Suprapubic skin (tissue), 4 donors: ENCODE data around the gene STX11. TPM values are rescaled to one million over a fixed set of nuclear protein-coding genes. Genes with fewer than 3 reads are reported as not detected.

Experiments used
- DNase-seq, 2 donors: peaks; one replicate each; pipeline ENCODE4 v3.0.0-alpha.2; 2019; ENCODE audit warnings: low spot score in 2 of 2
- H3K27ac ChIP-seq: fragments of 200-600 bp; sonication (generic); one replicate; pipeline ENCODE4 v1.5.1; 2019
- H3K27me3 ChIP-seq: fragments of 200-600 bp; sonication (generic); one replicate; pipeline ENCODE4 v1.5.1; 2019
- H3K36me3 ChIP-seq: fragments of 200-600 bp; sonication (generic); one replicate; pipeline ENCODE4 v1.5.1; 2019
- H3K4me1 ChIP-seq: fragments of 200-600 bp; sonication (generic); one replicate; pipeline ENCODE4 v1.5.1; 2019
- H3K4me3 ChIP-seq: fragments of 200-600 bp; sonication (generic); one replicate; pipeline ENCODE4 v1.5.1; 2019; ENCODE audit warnings: mild to moderate bottlenecking
- H3K9me3 ChIP-seq: fragments of 200-600 bp; sonication (generic); one replicate; pipeline ENCODE4 v1.5.1; 2019
- EP300 ChIP-seq: sonication (generic); formaldehyde crosslinking; IDR thresholded peaks from one replicate; pipeline ENCODE4 v1.6.1; 2017; ENCODE audit warnings: antibody characterized with exemption
- POLR2A ChIP-seq, 2 donors: fragments of 450-650 bp; IDR thresholded peaks; one replicate each; pipeline ENCODE4 v1.6.1; 2017; ENCODE audit warnings: antibody characterized with exemption in 2 of 2, mild to moderate bottlenecking in 2 of 2, moderate library complexity in 2 of 2
- POLR2AphosphoS5 ChIP-seq, 3 donors: sonication (generic); formaldehyde crosslinking; IDR thresholded peaks; one replicate each; pipeline ENCODE4 v1.6.1; 2017; ENCODE audit warnings: antibody characterized with exemption in 3 of 3
- WGBS: methylation state at CpG from one replicate; pipeline ENCODE4 v1.1.5; 2018; 5-methylcytosine and 5-hydroxymethylcytosine counted together
- total RNA-seq, 4 donors: library from RNA; depleted of rRNA; stranded (reverse); fragments of >200 nt; gene quantifications; one replicate each; pipeline ENCODE4 v1.1.0, GENCODE V29; 2016
- TF ChIP-seq, protein P1 (sequence below), 2 donors: fragments of 200-600 bp in 1 of 2; fragments of 450-650 bp in 1 of 2; sonication (generic) in 1 of 2; IDR thresholded peaks; one replicate each; pipeline ENCODE4 v1.5.1; 2016 to 2019; ENCODE audit warnings: antibody characterized with exemption in 2 of 2, mild to moderate bottlenecking in 1 of 2, moderate library complexity in 1 of 2

STX11 gene
- total RNA-seq, 4 donors from 2014 or later: 12.4 to 28.2 (median 17.3) TPM

DNA sequence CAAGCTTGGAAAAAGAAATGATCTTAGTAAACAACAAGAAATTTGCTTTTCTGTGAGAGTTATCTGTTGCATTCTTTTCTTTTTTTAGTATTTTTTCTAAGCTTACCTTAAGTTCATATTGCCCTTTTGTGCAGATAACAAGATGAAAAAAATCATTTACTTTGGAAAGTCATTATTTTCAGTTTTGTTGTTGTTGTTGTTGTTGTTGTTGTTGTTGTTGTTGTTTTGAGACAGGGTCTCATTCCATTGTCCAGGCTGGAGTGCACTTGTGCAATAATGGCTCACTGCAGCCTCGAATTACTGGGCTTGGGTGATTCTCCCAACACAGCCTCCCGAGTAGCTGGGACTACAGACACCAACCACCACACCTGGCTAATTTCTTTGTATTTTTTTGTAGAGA lies 8.8 kb upstream of the STX11 start:
- Histone ChIP-seq H3K27ac (no peak overlapping the region), H3K27me3 (no peaks in the 10 kb centered on the region), H3K36me3 (no peaks in the 10 kb centered on the region), H3K4me1 (no peaks in the 10 kb centered on the region), H3K9me3 (no peaks in the 10 kb centered on the region), H3K4me3 (no peak overlapping the region)
- no peak for DNase-seq
- TF ChIP-seq, protein P1, sequence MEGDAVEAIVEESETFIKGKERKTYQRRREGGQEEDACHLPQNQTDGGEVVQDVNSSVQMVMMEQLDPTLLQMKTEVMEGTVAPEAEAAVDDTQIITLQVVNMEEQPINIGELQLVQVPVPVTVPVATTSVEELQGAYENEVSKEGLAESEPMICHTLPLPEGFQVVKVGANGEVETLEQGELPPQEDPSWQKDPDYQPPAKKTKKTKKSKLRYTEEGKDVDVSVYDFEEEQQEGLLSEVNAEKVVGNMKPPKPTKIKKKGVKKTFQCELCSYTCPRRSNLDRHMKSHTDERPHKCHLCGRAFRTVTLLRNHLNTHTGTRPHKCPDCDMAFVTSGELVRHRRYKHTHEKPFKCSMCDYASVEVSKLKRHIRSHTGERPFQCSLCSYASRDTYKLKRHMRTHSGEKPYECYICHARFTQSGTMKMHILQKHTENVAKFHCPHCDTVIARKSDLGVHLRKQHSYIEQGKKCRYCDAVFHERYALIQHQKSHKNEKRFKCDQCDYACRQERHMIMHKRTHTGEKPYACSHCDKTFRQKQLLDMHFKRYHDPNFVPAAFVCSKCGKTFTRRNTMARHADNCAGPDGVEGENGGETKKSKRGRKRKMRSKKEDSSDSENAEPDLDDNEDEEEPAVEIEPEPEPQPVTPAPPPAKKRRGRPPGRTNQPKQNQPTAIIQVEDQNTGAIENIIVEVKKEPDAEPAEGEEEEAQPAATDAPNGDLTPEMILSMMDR (IDR thresholded peaks at IDR 0.05): no peak
- TF ChIP-seq POLR2AphosphoS5 (IDR thresholded peaks at IDR 0.05) (no peak), EP300 (no peak), POLR2A (IDR thresholded peaks at IDR 0.05) (no peak)
- WGBS: 79% methylated on average over 2 of the region's 2 CpGs

DNA sequence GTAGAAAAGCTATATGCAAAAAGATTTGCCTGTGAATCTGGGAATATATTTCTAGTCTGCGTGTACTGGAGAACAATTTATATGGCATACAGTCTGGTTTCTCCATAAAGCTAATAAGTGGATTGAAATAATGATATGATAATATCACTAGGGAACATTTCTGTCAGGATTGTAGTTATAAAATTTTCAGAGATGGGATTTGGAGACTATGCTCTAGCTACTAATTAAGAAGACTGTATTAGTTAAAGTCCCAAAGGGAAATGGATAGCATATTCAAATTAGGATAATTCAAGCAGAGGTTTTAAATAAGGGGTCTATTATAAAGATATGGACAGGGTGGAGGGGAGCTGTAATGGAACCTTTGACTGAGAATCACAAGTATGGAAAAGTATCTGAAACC lies 7.2 kb upstream of the STX11 start:
- 94% methylated on average over 1 of the region's 1 CpG for WGBS
- TF ChIP-seq EP300: no peak
- TF ChIP-seq, protein P1 (IDR thresholded peaks at IDR 0.05): no peak
- no peak for TF ChIP-seq POLR2A (IDR thresholded peaks at IDR 0.05)
- TF ChIP-seq POLR2AphosphoS5 (IDR thresholded peaks at IDR 0.05): no peak
- Histone ChIP-seq H3K27ac (no peak overlapping the region), H3K36me3 (no peaks in the 10 kb centered on the region), H3K9me3 (no peaks in the 10 kb centered on the region), H3K4me1 (no peaks in the 10 kb centered on the region), H3K4me3 (no peak overlapping the region), H3K27me3 (no peaks in the 10 kb centered on the region)
- no peak for DNase-seq

DNA sequence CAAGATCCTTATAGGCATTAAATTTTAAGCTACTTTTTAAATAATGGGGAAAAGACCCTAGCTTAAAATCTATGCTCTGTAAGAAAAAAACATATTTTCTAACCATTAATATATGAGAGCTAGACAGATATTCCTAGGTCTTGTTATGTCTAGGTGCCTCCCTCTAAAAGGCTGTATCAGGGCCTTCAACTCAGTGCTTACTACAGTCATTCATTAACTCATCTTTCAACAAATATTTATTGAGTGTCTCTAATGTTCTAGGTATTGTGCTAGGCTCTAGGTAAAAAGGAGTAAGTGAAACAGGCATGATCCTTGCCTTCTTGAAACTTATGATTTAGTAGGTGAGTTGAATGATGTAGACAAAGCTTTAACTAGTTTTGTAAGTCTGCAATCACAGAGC lies 6.4 kb upstream of the STX11 start:
- DNase-seq: no peak
- no peak overlapping the region for H3K4me3 ChIP-seq
- TF ChIP-seq, protein P1 (IDR thresholded peaks at IDR 0.05): no peak
- TF ChIP-seq POLR2A (IDR thresholded peaks at IDR 0.05): no peak
- no peak for TF ChIP-seq EP300
- TF ChIP-seq POLR2AphosphoS5 (IDR thresholded peaks at IDR 0.05): no peak
- no peaks in the 10 kb centered on the region for H3K4me1 ChIP-seq
- H3K27ac ChIP-seq: no peak overlapping the region
- no peaks in the 10 kb centered on the region for H3K27me3 ChIP-seq
- H3K9me3 ChIP-seq: no peaks in the 10 kb centered on the region
- H3K36me3 ChIP-seq: no peaks in the 10 kb centered on the region

DNA sequence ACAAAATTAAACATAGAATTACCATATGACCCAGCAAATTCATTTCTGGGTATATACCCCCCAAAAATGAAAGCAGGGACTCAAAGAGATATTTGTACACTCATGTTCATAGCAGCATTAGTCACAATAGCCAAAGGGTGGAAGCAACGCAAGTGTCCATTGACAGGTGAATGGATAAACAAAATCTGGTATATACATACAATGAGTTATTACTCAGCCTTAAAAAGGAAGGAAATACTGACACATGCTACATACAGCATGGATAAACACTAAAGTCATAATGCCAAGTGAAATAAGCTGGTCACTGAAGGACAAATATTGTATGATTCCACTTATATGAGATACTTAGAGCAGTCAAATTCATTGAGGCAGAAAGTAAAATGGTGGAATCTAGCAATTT lies 5.3 kb upstream of the STX11 start:
- no peaks in the 10 kb centered on the region for H3K27me3 ChIP-seq
- peaks cover 7% of the 10 kb centered on the region for H3K4me1 ChIP-seq
- TF ChIP-seq POLR2AphosphoS5 (IDR thresholded peaks at IDR 0.05): no peak
- TF ChIP-seq, protein P1 (IDR thresholded peaks at IDR 0.05): no peak
- TF ChIP-seq POLR2A (IDR thresholded peaks at IDR 0.05): no peak
- no peak for TF ChIP-seq EP300
- no peak overlapping the region for H3K4me3 ChIP-seq
- no peaks in the 10 kb centered on the region for H3K36me3 ChIP-seq
- no peaks in the 10 kb centered on the region for H3K9me3 ChIP-seq
- 64% methylated on average over 1 of the region's 1 CpG for WGBS
- H3K27ac ChIP-seq: no peak overlapping the region
- DNase-seq: no peak

DNA sequence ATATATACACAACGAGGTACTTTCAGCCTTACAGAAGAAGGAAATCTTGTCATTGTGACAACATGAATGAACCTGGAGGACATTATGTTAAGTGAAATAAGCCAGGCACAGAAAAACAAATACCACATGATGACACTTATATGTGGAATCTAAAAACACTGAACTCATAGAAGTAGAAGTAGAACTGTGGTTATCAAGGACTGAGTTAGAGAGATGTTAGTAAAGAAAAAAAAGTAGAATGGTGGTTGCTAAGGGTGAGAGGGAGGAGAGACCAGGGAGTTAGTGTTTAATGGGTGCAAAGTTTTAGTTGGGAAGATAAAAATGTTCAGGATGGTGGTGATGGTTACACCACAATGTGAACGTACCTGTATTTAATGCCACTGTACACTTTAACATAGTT lies 4.8 kb upstream of the STX11 start:
- H3K27ac ChIP-seq: no peak overlapping the region
- 81% methylated on average over 2 of the region's 2 CpGs for WGBS
- no peak overlapping the region for H3K4me3 ChIP-seq
- H3K4me1 ChIP-seq: peaks cover 8% of the 10 kb centered on the region
- H3K27me3 ChIP-seq: no peaks in the 10 kb centered on the region
- no peaks in the 10 kb centered on the region for H3K36me3 ChIP-seq
- no peak for DNase-seq
- no peak for TF ChIP-seq POLR2AphosphoS5 (IDR thresholded peaks at IDR 0.05)
- H3K9me3 ChIP-seq: no peaks in the 10 kb centered on the region

DNA sequence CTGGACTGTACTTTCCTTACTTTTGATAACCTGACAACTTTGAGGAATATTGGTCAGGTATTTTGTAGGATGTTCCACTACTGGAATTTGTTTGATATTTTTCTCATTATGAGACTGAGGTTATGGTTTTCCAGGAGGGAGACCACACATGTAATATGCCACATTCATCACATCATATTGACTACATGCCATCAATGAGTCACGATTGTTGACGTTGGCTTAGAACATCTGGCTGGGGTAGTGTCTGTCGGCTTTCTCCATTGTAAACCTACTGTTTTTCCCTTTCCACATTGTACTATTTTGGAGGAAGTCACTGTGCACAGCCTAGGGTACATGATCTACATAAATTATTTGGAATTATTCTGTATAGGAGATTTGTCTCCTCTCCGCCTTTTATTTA lies 1.4 kb upstream of the STX11 start:
- H3K27me3 ChIP-seq: no peaks in the 10 kb centered on the region
- H3K4me3 ChIP-seq: no peak overlapping the region
- no peak for DNase-seq
- H3K36me3 ChIP-seq: no peaks in the 10 kb centered on the region
- no peaks in the 10 kb centered on the region for H3K9me3 ChIP-seq
- no peak for TF ChIP-seq EP300
- TF ChIP-seq, protein P1 (IDR thresholded peaks at IDR 0.05): no peak
- no peak for TF ChIP-seq POLR2AphosphoS5 (IDR thresholded peaks at IDR 0.05)
- TF ChIP-seq POLR2A (IDR thresholded peaks at IDR 0.05): no peak
- H3K4me1 ChIP-seq: peaks cover 23% of the 10 kb centered on the region
- H3K27ac ChIP-seq: no peak overlapping the region
- WGBS: 56% methylated on average over 4 of the region's 4 CpGs
